SK-MEL-5 (cell line): ENCODE results near the gene CES2. TPM values are rescaled to one million over a fixed set of nuclear protein-coding genes. Genes with fewer than 3 reads are reported as not detected.
A peak's percentile ranks its signal among the peaks of the same experiment; 100 is the strongest.
"Not testable (repeated sequence)": the region's sequence is repeated elsewhere in the genome, so short reads cannot be mapped to it uniquely, and the experiment has no call there.

Source experiments
- DNase-seq: peaks from one replicate; pipeline ENCODE4 v3.0.0-alpha.2; 2016; ENCODE audit warnings: low read depth, low spot score
- in situ Hi-C: cut with HindIII; loops from 2 replicates; pipeline ENCODE4 v1.10.0; 2016; ENCODE audit warnings: low sequenced_read_pairs, high pct_unique_total_duplicates, low pct_unique_long_range_greater_than_20kb
- total RNA-seq: library from RNA; depleted of rRNA; stranded (reverse); fragments of >200 nt; shearing (Covaris generic); gene quantifications from 2 replicates; pipeline ENCODE4 v1.2.3, GENCODE V29; 2014

Gene CES2
- total RNA-seq, 1 experiment from 2014 or later = 14.8 TPM

GRCh38 chr16:66926171-66926947 lies 9.0 kb upstream of the CES2 start:
- DNase-seq = no peak
- in situ Hi-C loops = no loop called here

- in situ Hi-C loops = no loop called here
These were observed 8.3 kb upstream of the CES2 start for GRCh38 chr16:66926961-66927436.

GRCh38 chr16:66927918-66928649 lies 7.2 kb upstream of the CES2 start:
- in situ Hi-C loops = no loop called here

More at GRCh38 chr16:66926961-66927436, 8.3 kb upstream of the CES2 start:
- DNase-seq = peak; percentile 35

GRCh38 chr16:66928702-66929388 lies 6.5 kb upstream of the CES2 start:
- in situ Hi-C loops = no loop called here
- peak; percentile 32 for DNase-seq

More at GRCh38 chr16:66927918-66928649, 7.2 kb upstream of the CES2 start:
- DNase-seq = no peak

GRCh38 chr16:66930189-66930588 lies 5.1 kb upstream of the CES2 start:
- in situ Hi-C loops = no loop called here
- DNase-seq = no peak

- in situ Hi-C loops = no loop called here
- no peak for DNase-seq
These were observed 3.7 kb upstream of the CES2 start for GRCh38 chr16:66931665-66932064.

GRCh38 chr16:66932076-66932475 lies 3.2 kb upstream of the CES2 start:
- in situ Hi-C loops = no loop called here
- no peak for DNase-seq

GRCh38 chr16:66933776-66934137 lies 1.6 kb upstream of the CES2 start:
- in situ Hi-C loops = no loop called here
- no peak for DNase-seq

GRCh38 chr16:66934138-66934838 lies 1.0 kb upstream of the CES2 start, which contains the start of gene CIAO2B:
CIAO2B (minus strand) TSS chr16:66934402; CDS start chr16:66934364, 38 bp downstream.
- DNase-seq = peak; percentile 79
- in situ Hi-C loops = no loop called here

- DNase-seq, in situ Hi-C loops: not testable (repeated sequence)
These were observed 440 bp upstream of the CES2 start for GRCh38 chr16:66934839-66935313.

GRCh38 chr16:66936462-66936861 lies 1.1 kb downstream of the CES2 start:
- no peak for DNase-seq
- in situ Hi-C loops = no loop called here

GRCh38 chr16:66936889-66937554 lies 1.7 kb downstream of the CES2 start:
- no peak for DNase-seq
- in situ Hi-C loops = no loop called here

- DNase-seq = no peak
- in situ Hi-C loops = no loop called here
These were observed 2.5 kb downstream of the CES2 start for GRCh38 chr16:66937725-66938337.

- in situ Hi-C loops = no loop called here
- no peak for DNase-seq
These were observed 4.0 kb downstream of the CES2 start for GRCh38 chr16:66939366-66939765.

GRCh38 chr16:66940236-66940635 lies 4.9 kb downstream of the CES2 start:
- in situ Hi-C loops = no loop called here
- DNase-seq = no peak

- in situ Hi-C loops = no loop called here
- no peak for DNase-seq
These were observed 7.7 kb downstream of the CES2 start for GRCh38 chr16:66942981-66943380.
